Testis (tissue), 2 donors: Measurements from ENCODE around the gene NIT1.

Source experiments
- CTCF ChIP-seq, 3 experiments: fragments of 450-650 bp in 2 of 3; fragments of 200-600 bp in 1 of 3; sonication (generic) in 1 of 3; IDR thresholded peaks; one replicate each; pipeline ENCODE4 v1.5.1; 2016 to 2019; ENCODE audit warnings: antibody characterized with exemption in 3 of 3, mild to moderate bottlenecking in 2 of 3, moderate library complexity in 1 of 3
- POLR2A ChIP-seq: fragments of 450-650 bp; IDR thresholded peaks from one replicate; pipeline ENCODE4 v1.6.1; 2017; ENCODE audit warnings: antibody characterized with exemption, mild to moderate bottlenecking, moderate library complexity

- TF ChIP-seq CTCF (IDR thresholded peaks at IDR 0.05) (no peak), POLR2A (no peak)
These were observed 10.9 kb downstream of the NIT1 start for GRCh38 chr1:161128591-161129420.
